Neuron (in vitro differentiated cells): ENCODE data around the gene TMEM132C.

Experiments used
- H2AFZ ChIP-seq: one replicate; pipeline ENCODE4 v1.6.1; 2013; ENCODE audit warnings: low read depth, mild to moderate bottlenecking, inconsistent platforms, low read length, moderate library complexity
- H3K27me3 ChIP-seq: one replicate; pipeline ENCODE4 v1.6.1; 2013; ENCODE audit warnings: low read length; ENCODE audit not compliant: insufficient read depth
- H3K36me3 ChIP-seq: one replicate; pipeline ENCODE4 v1.6.1; 2013; ENCODE audit warnings: low read length; ENCODE audit not compliant: insufficient read depth
- H3K4me1 ChIP-seq: one replicate; pipeline ENCODE4 v1.6.1; 2013; ENCODE audit warnings: low read length; ENCODE audit not compliant: insufficient read depth
- H3K4me3 ChIP-seq: 2 replicates; pipeline ENCODE4 v1.5.1; 2013; ENCODE audit warnings: mild to moderate bottlenecking, low read length, moderate library complexity
- H3K9me3 ChIP-seq: one replicate; pipeline ENCODE4 v1.6.1; 2013; ENCODE audit warnings: low read length

TMEM132C gene

DNA sequence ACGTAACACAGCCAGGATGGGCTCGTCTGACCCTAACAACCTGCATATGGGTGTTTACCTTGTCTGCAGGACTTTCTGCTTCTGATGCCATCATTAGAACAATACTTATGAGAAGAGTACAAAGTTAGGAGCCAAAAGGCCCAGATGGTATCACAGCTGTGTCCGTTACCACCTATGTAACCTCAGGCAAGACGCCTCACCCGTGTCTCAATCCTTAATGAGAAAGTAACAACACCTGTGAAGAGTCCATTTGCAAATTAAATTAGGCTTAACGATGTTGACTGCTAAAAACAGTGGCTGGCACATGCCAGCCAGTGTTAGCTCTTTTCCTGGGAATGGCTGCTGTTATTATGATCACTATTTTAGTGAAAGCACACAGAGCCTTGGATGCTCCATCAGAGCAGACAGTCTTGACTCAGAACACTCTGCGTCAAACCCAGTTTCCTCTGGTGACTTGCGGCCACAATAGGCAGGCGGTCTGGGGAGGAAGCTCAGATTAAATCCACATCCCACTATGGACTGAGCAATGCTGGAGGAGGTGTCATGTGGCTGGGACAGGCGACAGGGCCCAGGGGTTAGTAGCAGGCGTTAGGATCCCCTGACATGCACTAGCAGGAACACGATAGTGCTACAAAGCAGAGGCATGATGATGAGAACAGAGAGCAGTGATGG lies 431.5 kb downstream of the TMEM132C start:
- H3K36me3 ChIP-seq, result no peaks in the 10 kb centered on the region

GRCh38 chr12:128699106-128699505 lies 432.1 kb downstream of the TMEM132C start:
- Histone ChIP-seq H2AFZ (no peak overlapping the region), H3K4me1 (peaks cover under 1% of the 10 kb centered on the region), H3K27me3 (no peaks in the 10 kb centered on the region), H3K9me3 (no peaks in the 10 kb centered on the region), H3K4me3 (no peak overlapping the region), H3K36me3 (no peaks in the 10 kb centered on the region)

More for the DNA sequence above, 431.5 kb downstream of the TMEM132C start:
- Histone ChIP-seq H3K27me3 (no peaks in the 10 kb centered on the region), H3K4me3 (no peak overlapping the region), H2AFZ (no peak overlapping the region), H3K9me3 (no peaks in the 10 kb centered on the region), H3K4me1 (no peaks in the 10 kb centered on the region)

GRCh38 chr12:128702371-128702770 lies 435.4 kb downstream of the TMEM132C start:
- no peak overlapping the region for H2AFZ ChIP-seq
- H3K9me3 ChIP-seq, result no peaks in the 10 kb centered on the region
- no peaks in the 10 kb centered on the region for H3K36me3 ChIP-seq
- no peaks in the 10 kb centered on the region for H3K27me3 ChIP-seq
- H3K4me1 ChIP-seq, result peaks cover 7% of the 10 kb centered on the region
- H3K4me3 ChIP-seq, result no peak overlapping the region

DNA sequence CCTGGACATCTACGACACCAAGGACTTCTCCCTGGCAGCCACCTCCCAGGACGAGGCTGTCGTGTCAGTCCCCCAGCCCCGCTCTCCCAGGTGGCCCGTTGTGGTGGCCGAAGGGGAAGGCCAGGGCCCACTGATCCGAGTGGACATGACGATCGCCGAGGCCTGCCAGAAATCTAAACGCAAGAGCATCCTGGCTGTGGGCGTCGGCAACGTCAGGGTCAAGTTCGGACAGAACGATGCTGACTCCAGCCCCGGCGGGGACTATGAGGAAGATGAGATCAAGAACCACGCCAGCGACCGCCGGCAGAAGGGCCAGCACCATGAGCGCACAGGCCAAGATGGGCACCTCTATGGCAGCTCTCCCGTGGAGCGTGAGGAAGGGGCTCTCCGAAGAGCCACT lies 438.2 kb downstream of the TMEM132C start:
- Histone ChIP-seq H3K4me1 (peaks cover 7% of the 10 kb centered on the region), H3K4me3 (no peak overlapping the region), H3K27me3 (no peaks in the 10 kb centered on the region), H2AFZ (no peak overlapping the region), H3K9me3 (no peaks in the 10 kb centered on the region), H3K36me3 (no peaks in the 10 kb centered on the region)

- Histone ChIP-seq H3K4me1 (peaks cover 7% of the 10 kb centered on the region), H3K36me3 (no peaks in the 10 kb centered on the region), H3K9me3 (no peaks in the 10 kb centered on the region), H2AFZ (no peak overlapping the region), H3K27me3 (no peaks in the 10 kb centered on the region), H3K4me3 (no peak overlapping the region)
Measured at GRCh38 chr12:128707488-128707887, 440.5 kb downstream of the TMEM132C start.

- H3K9me3 ChIP-seq, result no peaks in the 10 kb centered on the region
Measured at GRCh38 chr12:128708789-128709188, 441.8 kb downstream of the TMEM132C start.

GRCh38 chr12:128709660-128710059 lies 442.7 kb downstream of the TMEM132C start:
- Histone ChIP-seq H3K27me3 (no peaks in the 10 kb centered on the region), H3K36me3 (no peaks in the 10 kb centered on the region), H2AFZ (no peak overlapping the region), H3K9me3 (peaks cover 2% of the 10 kb centered on the region), H3K4me3 (no peak overlapping the region), H3K4me1 (peaks cover 4% of the 10 kb centered on the region)

More at GRCh38 chr12:128708789-128709188, 441.8 kb downstream of the TMEM132C start:
- no peak overlapping the region for H3K4me3 ChIP-seq
- peaks cover 7% of the 10 kb centered on the region for H3K4me1 ChIP-seq
- H2AFZ ChIP-seq, result no peak overlapping the region
- no peaks in the 10 kb centered on the region for H3K36me3 ChIP-seq
- no peaks in the 10 kb centered on the region for H3K27me3 ChIP-seq

DNA sequence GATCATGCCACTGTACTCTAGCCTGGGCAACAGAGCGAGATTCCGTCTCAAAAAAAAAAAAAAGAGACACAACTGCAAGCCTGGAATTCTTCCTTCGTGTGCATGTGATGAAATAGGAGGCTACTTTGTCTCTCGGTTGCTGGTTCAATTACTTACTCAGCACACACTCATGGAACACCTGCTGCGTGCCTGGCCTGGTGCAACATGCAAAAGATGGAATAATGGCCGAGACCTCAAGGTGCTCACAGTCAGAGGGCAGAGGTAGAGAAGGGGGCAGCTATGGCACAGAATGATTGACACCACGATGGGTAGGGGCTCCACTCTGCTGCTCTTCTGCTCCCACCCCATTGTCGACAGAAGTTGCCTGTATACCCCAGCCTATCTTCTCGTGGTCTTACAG lies 444.5 kb downstream of the TMEM132C start:
- Histone ChIP-seq H3K27me3 (no peaks in the 10 kb centered on the region), H3K4me3 (no peak overlapping the region), H3K36me3 (no peaks in the 10 kb centered on the region), H3K9me3 (peaks cover 2% of the 10 kb centered on the region), H2AFZ (no peak overlapping the region), H3K4me1 (no peaks in the 10 kb centered on the region)

DNA sequence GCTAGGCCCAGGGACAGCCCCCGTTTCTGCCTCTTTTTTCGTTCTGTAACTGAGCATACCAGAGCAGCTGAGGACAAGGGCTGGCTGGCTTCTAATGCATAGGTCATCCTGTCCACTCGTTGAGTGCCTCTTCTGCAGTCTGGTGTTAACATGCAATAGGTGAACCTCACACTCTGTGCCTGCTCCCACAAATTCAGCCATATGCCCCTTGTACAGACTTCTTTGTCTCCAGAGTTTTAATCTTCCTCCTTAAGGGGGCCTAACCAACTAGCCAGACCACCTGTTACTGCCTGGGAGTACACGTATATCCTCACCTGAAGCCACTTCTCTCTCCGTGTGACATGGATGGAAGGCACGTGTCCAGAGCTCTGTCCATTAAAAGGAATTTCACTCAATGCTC lies 445.7 kb downstream of the TMEM132C start:
- no peaks in the 10 kb centered on the region for H3K27me3 ChIP-seq
- no peak overlapping the region for H3K4me3 ChIP-seq
- H2AFZ ChIP-seq, result no peak overlapping the region
- H3K4me1 ChIP-seq, result no peaks in the 10 kb centered on the region
- peaks cover 2% of the 10 kb centered on the region for H3K9me3 ChIP-seq
- H3K36me3 ChIP-seq, result no peaks in the 10 kb centered on the region

DNA sequence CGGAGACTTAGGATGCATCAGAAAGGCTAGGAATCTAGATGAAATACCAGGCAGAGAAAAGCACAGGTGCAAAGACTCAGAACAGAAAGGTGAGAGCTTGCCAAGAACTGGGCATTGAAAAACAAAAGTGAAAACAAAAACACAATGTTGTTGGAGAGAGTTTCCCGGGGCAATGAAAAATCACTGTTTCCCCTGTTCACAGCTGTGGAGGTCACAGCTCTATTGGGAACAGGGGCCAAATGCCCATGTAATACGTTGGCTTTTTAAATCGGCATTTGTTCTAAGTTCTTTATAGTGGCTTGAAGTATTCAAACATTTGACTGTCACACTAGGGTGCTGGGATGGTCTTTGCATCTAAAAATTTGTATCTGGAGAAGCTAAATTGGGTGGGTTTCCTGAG lies 448.5 kb downstream of the TMEM132C start:
- no peaks in the 10 kb centered on the region for H3K27me3 ChIP-seq
- no peak overlapping the region for H3K4me3 ChIP-seq
- peaks cover 4% of the 10 kb centered on the region for H3K9me3 ChIP-seq
- H3K4me1 ChIP-seq, result no peaks in the 10 kb centered on the region
- H3K36me3 ChIP-seq, result no peaks in the 10 kb centered on the region
- H2AFZ ChIP-seq, result no peak overlapping the region

DNA sequence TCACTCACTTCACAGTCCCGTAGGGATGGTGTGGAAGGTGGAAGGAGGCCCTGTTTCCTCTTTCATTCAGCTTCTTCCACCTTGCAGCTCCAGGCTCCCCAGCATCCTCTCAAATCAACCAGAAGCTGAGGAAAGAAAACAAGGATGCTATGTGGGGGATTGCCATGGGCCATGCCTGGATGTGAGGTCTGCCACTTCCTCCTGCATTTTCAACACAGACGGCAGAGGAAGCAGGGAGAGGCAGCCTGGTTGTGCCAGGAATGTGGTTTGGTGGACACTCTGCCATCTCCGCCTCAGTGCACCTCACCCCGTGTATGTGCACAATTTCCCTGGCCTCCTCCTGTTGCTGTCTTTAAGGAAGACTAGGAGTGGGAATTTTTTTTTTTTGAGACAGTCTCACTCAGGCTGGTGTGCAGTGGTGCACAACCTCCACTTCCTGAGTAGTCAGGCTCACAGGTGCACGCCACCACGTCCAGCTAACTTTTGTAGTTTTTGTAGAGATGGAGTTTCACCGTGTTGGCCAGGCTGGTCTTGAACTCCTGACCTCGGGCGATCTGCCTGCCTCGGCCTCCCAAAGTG lies 457.6 kb downstream of the TMEM132C start:
- H3K27me3 ChIP-seq, result no peaks in the 10 kb centered on the region
- peaks cover under 1% of the 10 kb centered on the region for H3K9me3 ChIP-seq
- peaks cover 10% of the 10 kb centered on the region for H3K4me1 ChIP-seq
- H2AFZ ChIP-seq, result no peak overlapping the region
- H3K36me3 ChIP-seq, result no peaks in the 10 kb centered on the region
- no peak overlapping the region for H3K4me3 ChIP-seq

- no peak overlapping the region for H2AFZ ChIP-seq
- H3K4me3 ChIP-seq, result no peak overlapping the region
- H3K4me1 ChIP-seq, result peaks cover 10% of the 10 kb centered on the region
- peaks cover 4% of the 10 kb centered on the region for H3K27me3 ChIP-seq
- H3K9me3 ChIP-seq, result no peaks in the 10 kb centered on the region
- no peaks in the 10 kb centered on the region for H3K36me3 ChIP-seq
Measured at GRCh38 chr12:128726886-128727285, 459.9 kb downstream of the TMEM132C start.

- H2AFZ ChIP-seq, result no peak overlapping the region
Measured at GRCh38 chr12:128727461-128727860, 460.5 kb downstream of the TMEM132C start.

DNA sequence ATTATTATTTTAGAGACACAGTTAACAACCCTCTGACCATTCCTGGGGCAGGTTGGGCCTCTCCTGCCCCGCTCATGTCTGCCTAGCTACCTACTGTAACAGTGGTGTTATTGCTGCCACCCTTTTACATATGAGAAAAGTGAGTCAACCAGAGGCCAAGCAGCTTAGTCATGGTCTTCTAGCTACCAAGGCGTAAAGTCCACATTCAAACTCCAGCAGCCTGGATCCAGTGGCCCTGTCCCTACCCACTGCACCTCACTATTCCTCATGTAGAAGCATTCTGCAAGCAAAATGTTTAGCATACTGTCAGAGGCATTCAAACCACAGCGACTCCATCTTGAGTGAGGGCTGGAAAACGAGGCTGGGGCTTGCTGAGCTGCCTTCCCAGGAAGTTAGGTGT lies 461.0 kb downstream of the TMEM132C start:
- H3K27me3 ChIP-seq, result peaks cover 7% of the 10 kb centered on the region
- H3K4me3 ChIP-seq, result no peak overlapping the region
- H3K4me1 ChIP-seq, result peaks cover 10% of the 10 kb centered on the region
- no peaks in the 10 kb centered on the region for H3K9me3 ChIP-seq
- H2AFZ ChIP-seq, result no peak overlapping the region
- H3K36me3 ChIP-seq, result no peaks in the 10 kb centered on the region

More at GRCh38 chr12:128727461-128727860, 460.5 kb downstream of the TMEM132C start:
- Histone ChIP-seq H3K4me1 (peaks cover 10% of the 10 kb centered on the region), H3K9me3 (no peaks in the 10 kb centered on the region), H3K4me3 (no peak overlapping the region), H3K27me3 (peaks cover 7% of the 10 kb centered on the region), H3K36me3 (no peaks in the 10 kb centered on the region)
